ENCODE data around the gene BCL2L12.
"Not testable (repeated sequence)": the region's sequence is repeated elsewhere in the genome, so short reads cannot be mapped to it uniquely, and the experiment has no call there.

BCL2L12 gene

GRCh38 chr19:49712397-49712859, 46.7 kb downstream of the BCL2L12 start:
- no peak for DNase-seq (ENCODE audit: low read depth in 2 of 2)

- no peak for DNase-seq (ENCODE audit: low read depth in 2 of 2)
These were observed 47.6 kb downstream of the BCL2L12 start for GRCh38 chr19:49713236-49713845.

GRCh38 chr19:49716154-49716553, 50.4 kb downstream of the BCL2L12 start:
- DNase-seq (ENCODE audit: low read depth in 2 of 2) = no peak

GRCh38 chr19:49718511-49718910, 52.8 kb downstream of the BCL2L12 start:
- no peak for DNase-seq (ENCODE audit: low read depth in 2 of 2)

- no peak for DNase-seq (ENCODE audit: low read depth in 2 of 2)
These were observed 53.3 kb downstream of the BCL2L12 start for GRCh38 chr19:49718991-49719390.

GRCh38 chr19:49719420-49719819, 53.7 kb downstream of the BCL2L12 start:
- not testable (repeated sequence) for DNase-seq (ENCODE audit: low read depth in 2 of 2)
